HG03045 (cell line): ENCODE results near the gene STRC.
"Not testable (repeated sequence)": the region's sequence is repeated elsewhere in the genome, so short reads cannot be mapped to it uniquely, and the experiment has no call there.

Experiments
- ATAC-seq: cut with Tn5 transposase; IDR thresholded peaks from one replicate; pipeline ENCODE4 v1.9.1; 2021; ENCODE audit warnings: mild to moderate bottlenecking, moderate library complexity; ENCODE audit not compliant: unreplicated experiment

Gene STRC

DNA sequence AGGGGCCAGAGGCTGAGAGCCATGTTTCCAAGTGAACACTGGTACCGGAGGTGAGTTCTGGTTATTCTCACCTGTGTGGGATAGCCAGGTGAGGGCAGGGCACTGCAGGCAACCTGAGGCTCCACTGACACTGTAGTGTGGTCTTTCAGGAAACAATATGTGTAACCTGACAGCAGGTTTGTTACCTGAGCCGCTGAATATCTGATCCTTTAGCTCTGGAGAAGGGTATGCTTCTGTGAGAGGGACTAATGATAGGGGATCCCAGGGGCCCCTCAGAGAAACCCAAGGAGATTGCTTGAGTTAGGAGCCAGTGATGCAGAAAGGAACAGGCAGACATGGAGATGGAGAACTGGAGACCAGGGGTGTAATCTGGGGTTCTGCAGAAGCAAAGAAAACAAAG lies at the start of gene STRC:
TSS of gene STRC (minus strand) at position 101 of the 400 bp plus-strand sequence. CDS start at position 23, 78 bp downstream.
- ATAC-seq, result not testable (repeated sequence)

DNA sequence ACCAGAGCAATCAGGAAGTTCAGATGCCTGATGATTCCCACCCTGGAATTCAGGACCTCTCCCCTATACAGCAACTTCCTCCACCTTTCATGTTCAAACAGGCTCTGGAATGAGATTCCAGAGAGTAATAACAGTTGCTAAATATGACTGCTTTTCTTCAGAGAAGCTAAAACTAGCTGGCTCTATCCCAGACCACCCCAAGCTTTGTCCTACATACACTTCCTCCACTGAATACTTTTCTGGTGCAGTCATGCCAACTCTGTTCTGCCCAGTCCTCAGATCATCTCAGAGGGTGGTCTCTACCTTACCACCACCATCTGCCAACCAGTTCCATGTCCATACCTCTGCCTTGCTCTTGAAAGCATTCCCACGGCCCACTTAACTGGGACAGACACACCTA lies 47.6 kb upstream of the STRC start:
- not testable (repeated sequence) for ATAC-seq

DNA sequence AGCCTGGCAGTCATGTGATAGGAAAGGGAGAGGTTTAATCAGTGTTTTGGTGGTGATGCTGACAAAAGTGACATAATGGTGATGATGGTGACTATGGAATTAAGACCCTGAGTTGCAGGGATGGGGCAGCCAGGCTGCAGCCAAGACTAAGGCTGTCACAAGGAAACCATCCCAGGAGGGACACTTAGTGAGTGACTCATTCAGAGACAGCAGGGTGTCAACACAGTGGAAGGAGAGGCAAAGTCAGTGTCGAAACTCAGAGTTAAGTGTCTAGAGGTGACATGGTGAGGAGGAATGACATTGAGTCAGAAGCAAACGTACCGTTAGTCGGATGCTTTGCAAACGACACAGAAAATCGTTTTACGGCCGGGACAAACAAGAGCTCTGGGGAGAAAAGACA lies 44.7 kb upstream of the STRC start:
- ATAC-seq, result not testable (repeated sequence)

DNA sequence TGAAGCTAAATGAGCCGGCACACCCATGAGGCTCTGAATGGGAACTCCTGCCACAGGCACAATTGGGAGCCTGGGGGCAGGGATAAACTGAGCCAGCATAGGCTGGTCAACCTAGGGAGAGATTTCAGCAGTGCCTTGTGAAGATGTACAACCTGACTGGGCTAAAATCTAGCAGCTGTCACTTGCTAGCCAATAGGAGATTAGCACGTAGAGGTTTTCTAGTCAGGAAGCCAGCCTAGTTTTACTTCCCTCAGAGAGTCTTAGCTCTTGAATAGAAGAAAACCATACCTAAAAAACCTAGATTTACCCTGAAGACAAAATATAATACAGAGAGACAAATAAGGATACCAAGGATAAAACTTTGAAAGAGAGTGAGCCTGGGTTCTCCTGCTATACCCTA lies 43.7 kb upstream of the STRC start:
- not testable (repeated sequence) for ATAC-seq

DNA sequence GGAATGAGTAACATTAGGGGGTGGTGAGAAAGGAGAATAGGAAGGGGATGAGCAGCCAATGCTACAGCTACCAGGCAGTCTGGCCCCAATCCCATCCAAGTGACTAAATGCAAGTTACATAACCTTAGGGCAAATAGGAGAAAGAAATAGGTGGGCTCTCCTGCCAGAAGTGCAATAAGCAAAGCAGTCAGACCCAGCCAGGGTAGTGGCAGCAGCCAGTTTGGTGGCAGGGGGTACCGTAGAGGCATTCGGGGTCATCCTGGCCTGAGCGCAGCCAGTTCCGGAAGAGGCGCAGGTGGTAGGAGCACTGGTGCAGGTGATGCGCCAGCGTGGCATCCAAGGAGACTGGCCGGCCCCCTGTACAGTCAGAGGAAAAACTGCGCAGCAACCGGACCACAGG lies 41.1 kb upstream of the STRC start:
- not testable (repeated sequence) for ATAC-seq

DNA sequence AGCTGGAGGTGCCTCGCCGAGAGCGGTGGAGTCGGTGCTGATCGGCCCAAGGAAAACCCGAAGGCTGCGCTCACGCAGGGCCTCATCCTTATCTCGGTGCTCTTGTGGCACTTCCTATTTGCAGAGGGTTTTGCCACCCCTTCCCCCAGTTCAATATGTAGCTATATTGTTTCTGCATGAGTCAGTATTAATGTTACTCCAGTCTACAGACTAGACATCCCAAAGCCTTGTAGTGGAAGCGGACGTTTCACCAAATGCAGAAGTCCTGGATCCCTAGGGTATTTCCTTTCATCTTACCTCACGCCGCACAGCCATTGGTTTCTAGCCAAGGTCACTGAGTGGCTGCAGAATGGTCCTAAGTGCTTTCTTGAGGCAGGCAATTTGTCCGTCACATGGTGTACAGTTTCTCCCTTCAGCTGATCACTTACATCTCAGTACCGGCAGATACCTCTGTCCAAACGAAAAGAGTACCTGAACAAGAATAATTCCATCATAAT lies 30.9 kb upstream of the STRC start:
- not testable (repeated sequence) for ATAC-seq

DNA sequence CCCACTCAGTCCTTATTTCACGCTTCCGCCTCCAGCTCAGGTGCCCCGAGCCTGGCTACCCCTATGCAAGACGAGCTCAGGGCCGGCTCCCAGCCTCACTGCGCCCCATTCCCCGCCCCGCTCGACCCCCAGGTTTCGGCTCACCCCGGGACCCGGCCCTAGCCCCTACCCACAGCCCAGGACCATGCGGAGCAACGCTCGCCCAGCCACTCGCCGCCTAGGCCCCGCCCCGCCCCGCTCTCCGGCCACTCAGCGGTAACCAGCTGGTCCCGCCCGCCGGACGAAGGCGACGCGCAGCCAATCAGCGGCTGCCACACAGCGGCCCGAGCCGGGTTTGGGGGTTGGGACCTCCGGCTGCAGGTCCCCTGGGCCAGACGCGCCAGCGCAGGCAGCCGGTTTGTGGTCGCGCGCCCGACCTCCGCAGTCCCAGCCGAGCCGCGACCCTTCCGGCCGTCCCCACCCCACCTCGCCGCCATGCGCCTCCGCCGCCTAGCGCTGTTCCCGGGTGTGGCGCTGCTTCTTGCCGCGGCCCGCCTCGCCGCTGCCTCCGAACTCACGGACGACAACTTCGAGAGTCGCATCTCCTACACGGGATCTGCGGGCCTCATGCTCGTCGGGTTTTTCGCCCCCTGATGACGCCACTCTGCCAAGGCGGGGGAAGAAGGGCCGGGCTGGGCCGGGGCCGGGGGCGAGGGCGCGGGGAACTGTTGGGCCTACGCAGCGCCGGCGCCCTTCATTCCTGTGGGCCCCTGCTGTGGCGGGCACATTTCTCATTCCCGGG lies 30.2 kb upstream of the STRC start, which contains the start of gene CATSPER2:
TSS of gene CATSPER2 (minus strand) at position 196 of the 781 bp plus-strand sequence. CDS start 783 bp downstream, outside the sequence.
- ATAC-seq, result no peak

DNA sequence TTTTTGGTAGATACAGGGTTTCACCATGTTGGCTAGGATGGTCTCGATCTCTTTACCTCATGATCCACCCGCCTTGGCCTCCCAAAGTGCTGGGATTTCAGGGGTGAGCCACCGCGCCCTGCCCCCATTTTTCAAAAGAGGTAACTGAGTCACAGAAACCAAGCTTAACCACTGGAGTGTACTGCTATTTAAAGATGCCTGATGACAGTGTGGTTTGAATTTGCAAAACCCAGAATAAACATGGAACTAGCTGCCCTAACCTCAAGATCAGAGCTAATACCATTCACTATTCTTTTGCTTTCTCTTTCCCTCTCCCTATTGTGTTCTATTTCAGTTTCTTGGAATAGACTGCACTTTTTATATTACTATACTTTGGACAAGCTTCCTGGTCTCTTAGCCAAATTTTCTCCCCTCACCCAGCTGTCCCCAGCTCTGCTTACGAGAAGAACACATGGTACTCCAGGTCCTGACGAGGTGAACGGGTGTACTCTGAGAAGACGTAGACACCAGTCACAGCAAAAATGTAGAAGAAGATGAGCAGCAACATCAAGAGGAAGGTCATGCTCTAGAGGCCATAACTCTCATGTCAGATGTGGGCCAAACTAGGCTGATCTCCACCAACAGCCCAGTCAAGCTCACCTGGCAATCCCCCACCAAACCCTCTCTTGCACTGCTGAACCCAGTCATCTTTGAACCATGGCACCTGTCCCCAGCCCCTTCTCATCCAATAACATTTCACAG lies 20.0 kb upstream of the STRC start:
- not testable (repeated sequence) for ATAC-seq

DNA sequence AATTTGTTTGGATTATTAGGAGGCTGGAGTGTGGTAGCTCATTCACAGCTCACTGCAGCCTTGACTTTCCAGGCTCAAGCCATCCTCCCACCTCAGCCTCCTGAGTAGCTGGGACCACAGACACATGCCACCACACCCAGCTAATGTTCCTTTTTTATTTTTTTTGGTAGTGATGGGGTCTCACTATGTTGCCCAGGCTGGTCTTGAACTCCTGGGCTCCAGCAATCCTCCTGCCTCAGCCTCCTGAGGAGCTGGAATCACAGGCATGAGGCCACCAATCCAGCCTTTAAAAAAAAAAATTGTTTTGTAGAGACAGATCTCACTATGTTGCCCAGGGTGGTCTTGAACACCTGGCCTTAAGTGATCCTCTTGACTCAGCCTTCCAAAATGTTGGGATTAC lies 8.3 kb upstream of the STRC start:
- not testable (repeated sequence) for ATAC-seq

DNA sequence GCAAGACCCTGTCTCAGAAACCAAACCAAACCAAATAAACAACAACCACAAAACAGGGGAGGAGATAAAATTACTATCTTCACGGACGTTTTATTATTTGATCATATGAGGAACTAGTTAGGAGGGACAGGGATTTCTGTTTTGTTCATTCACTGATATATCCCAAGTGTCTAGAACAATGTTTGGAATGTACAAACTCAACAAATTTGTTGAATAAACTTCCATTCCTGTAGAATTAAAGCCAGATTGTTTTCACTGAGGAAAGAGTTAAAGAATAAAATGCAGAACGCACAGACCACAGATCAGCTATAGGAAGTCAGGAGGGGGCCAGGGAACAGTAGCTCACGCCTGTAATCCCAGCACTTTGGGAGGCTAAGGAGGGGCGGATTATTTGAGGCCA lies 6.5 kb upstream of the STRC start:
- no peak for ATAC-seq

DNA sequence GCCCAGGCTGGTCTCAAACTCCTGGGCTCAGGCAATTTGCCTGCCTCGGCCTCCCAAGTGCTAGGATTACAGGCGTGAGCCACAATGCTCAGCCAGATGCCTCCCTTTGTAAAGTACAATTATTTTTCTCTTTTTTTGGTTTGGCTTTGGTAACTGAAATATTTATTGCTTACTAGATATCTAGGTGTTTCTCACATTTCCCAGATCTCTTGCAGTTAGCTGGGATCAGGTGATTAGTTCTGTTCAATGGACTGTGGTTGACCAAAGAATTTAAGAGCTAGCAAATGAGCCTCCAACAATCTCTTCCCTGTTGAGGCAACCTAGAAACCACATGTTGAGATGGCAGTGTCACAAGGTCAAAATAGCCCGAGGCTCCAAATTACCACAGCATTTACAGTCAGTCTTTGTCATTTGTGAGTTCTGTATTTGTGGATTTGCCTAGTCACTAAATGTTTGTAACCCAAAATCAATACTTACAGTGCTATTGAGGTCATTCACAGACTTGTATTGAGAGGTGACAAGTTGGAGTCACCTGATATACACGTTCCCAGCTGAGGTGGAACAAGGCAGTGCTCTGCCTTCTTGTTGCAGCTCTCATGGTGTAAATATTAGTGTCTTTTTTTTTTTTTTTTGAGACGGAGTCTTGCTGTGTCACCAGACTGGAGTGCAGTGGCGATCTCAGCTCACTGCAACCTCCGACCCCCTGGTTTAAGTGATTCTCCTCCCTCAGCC lies 3.6 kb upstream of the STRC start:
- ATAC-seq, result not testable (repeated sequence)

DNA sequence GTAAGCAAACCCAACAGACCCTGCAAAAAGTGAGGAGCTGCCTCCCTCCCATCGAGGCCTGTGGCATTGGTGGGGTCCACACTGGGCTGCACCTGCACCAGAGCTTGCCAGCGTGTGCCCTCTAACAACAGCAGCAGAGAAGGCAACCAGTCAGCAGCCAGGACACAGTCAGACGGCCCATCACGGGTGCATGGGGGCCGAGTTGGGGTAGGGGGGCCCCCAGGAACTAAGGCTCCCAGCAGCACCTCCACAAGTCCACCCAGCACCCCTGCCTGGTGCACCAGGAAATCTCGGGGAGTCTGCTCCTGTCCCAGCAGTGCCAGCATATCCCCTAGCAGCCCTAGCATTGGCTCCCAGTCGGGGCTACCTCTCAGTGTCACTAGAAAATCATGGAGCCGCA lies 850 bp downstream of the STRC start:
- ATAC-seq, result not testable (repeated sequence)

DNA sequence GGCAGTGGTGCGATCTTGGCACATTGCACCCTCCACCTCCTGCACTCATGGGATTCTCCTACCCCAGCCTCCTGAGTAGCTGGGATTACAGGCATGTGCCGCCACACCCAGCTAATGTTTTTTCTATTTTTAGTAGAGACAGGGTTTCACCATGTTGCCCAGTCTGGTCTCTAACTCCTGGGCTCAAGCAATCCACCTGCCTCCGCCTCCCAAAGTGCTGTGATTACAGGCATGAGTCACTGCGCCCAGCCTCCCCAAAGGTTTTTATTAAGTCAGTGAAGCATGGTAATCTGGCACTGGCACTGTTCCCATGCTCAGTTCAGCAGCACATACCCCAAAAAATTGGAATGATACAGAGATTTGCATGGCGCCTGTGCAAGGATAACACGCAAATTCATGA lies 16.4 kb downstream of the STRC start:
- not testable (repeated sequence) for ATAC-seq

DNA sequence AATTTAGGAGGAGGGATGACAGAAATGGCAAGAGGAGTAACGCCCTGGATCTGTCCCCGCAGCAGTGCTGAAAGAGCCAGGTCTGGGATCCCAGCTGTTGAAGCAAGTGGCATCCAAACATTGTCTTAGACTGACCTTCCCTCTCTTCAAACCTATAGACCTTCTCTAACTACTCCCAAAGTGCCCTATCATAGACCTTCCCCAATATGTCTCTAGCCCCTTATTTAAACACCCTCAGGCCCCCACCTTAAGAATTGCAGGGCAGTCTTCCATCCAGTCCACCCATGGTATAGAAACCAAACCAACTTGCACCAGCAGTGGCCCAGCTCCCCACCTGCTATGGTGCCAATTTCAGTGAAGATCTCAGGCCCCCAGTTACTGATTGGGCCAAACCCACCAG lies 18.4 kb downstream of the STRC start:
- ATAC-seq, result not testable (repeated sequence)

DNA sequence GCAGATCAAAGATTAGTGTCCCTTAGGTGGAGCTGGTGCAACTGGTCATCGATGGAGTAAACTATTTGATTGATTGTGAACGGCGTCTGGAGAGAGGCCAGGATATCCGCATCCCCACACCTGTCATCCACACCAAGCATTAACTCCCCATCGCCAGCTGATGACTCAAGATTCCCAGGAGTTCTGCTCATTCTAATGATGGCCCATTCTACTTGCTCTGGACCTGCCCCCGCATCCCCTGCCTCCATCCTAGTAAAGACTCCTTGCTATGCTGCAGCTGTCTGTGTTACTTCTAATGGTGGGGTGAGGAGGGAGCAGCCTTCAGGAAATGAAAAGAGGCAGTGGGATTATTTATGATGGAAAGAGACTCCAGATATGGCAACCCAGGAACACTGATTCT lies 19.5 kb downstream of the STRC start:
- ATAC-seq, result not testable (repeated sequence)

DNA sequence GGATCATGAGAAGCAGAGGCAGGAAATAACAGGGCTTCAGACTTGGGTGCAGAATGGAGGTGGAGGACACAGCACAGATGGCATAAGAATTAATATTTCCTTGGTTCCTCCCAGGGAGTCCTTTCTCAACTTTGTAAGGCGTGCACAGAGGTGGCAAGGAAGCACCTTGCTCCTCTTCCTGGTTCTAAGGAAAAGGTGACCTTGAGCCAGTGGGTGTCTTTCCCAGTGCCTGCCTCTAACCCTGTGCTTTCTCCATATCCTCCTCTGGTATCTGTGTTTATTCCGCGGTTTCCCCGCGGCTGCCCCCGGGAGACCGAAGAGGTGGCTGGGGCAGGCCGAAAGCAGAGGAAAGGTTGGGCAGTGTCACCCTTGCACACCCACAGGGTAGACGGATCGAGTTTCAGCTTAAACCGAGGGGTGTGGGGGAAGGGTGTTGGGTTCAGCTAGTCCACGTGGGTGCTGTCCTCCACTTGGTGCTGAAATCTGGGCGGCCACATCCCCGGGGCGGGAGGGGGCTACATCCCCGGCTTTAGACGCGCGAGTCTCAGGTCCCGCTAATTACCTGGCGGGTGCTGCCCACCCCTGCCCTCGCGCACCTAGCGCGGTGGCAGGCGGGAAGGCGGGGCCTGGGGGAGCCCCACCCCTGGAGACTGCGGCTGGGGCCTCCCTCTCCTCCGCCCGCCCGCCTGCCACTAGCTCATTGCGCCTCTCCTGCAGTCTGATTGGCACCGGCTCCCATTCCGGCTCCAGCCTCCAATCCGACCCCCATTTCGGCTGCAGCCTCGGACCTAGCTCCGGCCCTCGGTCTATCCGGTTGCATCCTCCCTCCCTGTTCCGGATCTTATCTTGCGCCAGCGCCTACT lies 25.0 kb downstream of the STRC start, which contains the start of gene CKMT1B:
TSS of gene CKMT1B (plus strand) at position 700 of the 863 bp plus-strand sequence. CDS start 192 bp downstream, outside the sequence.
- not testable (repeated sequence) for ATAC-seq

DNA sequence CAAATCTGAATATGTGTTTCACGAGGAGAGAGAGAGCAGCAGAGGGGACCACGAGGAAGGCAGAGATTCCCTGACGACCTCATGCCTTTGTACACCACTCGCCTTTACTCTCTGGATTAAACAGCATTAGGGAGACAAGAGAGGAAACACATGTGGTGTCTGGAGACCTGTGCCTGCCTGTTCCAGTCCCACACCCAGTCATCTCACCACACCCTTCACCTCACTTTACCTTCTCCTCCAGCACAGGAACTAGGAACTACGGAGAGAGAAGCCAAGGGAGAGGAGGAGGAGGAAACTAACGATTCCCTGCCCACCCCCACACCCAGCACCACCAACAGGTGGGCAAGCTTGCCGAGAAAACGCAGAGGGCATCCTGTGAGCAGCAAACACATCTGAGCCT lies 25.8 kb downstream of the STRC start:
- not testable (repeated sequence) for ATAC-seq

DNA sequence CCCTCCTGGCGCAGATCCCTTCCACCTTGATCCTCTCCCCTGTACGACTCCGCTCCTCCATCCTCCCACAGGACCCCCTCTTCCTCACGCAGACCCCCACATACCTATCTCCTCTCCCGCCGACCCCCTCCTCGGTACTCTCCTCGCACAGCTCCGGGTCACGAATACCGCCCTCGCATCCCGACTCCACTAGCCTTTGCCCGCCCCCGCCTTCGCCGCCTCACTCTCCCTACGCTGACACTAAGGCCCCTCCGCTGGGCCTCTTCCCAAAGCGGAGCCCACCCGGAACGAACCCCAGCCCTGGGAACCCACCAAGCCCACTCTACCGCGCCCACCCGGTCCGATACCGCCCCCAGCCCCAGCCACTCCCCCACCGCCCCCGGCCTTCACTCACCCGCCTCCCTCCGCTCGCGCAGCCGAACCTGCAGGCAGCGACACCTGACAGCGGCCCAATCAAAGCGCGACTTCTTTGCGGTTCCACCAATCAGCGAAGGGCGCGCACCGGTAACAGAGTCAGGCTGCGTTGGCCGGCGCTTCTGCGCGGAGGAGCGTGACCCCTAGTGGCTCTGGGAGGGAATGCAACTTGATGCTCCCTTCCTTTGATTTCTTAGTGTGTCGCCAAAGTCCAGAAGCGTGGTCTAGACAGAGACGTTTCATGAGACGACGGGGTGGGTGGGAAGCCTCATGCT lies 28.7 kb downstream of the STRC start, which contains the start of gene PPIP5K1:
TSS of gene PPIP5K1 (minus strand) at position 431 of the 689 bp plus-strand sequence. CDS start 5,704 bp downstream, outside the sequence.
- peak; percentile 96 for ATAC-seq

DNA sequence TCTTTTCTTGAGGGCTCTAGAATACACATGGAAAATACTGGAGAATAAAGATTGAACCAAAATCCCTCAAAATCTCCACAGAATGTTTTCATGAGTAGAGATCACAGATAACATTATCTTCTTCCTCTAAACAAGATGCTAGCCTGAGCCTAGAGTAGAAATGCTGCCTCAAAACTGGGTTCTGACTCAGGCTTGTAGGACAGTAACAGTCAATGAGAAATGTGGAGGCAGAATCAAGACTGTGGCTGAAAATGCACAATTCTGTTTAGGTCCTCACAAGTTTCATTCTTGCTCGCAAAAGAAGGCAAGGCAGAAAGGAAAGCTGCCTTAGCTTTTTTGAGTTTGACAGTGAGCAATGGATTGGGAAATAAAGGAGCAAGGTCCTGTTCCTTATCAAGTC lies 44.0 kb downstream of the STRC start:
- not testable (repeated sequence) for ATAC-seq
